Natural killer cell (primary cell): ENCODE data around the gene IL20. TPM values are rescaled to one million over a fixed set of nuclear protein-coding genes. Genes with fewer than 3 reads are reported as not detected.

Experiments used
- ATAC-seq, 3 donors: fragments of 150-1000 bp in 2 of 3; fragments of 200-7000 bp in 1 of 3; cut with Tn5 transposase; 1 replicate in 1 of 3; 2 replicates in 2 of 3; pipeline ENCODE4 v1.10.0; 2021; ENCODE audit warnings: mild to moderate bottlenecking in 2 of 3, moderate library complexity in 2 of 3
- DNase-seq, 2 donors: peaks; one replicate each; pipeline versions ENCODE4 v3.0.0 to v3.0.0-alpha.2; 2013 to 2021; ENCODE audit warnings: mixed read lengths in 1 of 2
- H3K27ac ChIP-seq: one replicate; pipeline ENCODE4 v1.5.1; 2013; ENCODE audit warnings: mild to moderate bottlenecking, low read length
- H3K27me3 ChIP-seq: one replicate; pipeline ENCODE4 v1.6.1; 2013; ENCODE audit warnings: low read length; ENCODE audit not compliant: control insufficient read depth, insufficient read depth
- H3K36me3 ChIP-seq: one replicate; pipeline ENCODE4 v1.6.1; 2013; ENCODE audit warnings: low read length; ENCODE audit not compliant: control insufficient read depth, insufficient read depth
- H3K4me1 ChIP-seq: one replicate; pipeline ENCODE4 v1.6.1; 2013; ENCODE audit warnings: low read length; ENCODE audit not compliant: control insufficient read depth, insufficient read depth
- H3K4me3 ChIP-seq: one replicate; pipeline ENCODE4 v1.5.1; 2013; ENCODE audit warnings: low read length
- H3K9me3 ChIP-seq: one replicate; pipeline ENCODE4 v1.6.1; 2013; ENCODE audit warnings: low read length; ENCODE audit not compliant: control insufficient read depth, insufficient read depth
- H3K27ac Mint-ChIP-seq, 2 donors: one replicate each; pipeline ENCODE4 v1.8.0; 2022; ENCODE audit warnings: mild to moderate bottlenecking in 2 of 2, mixed read lengths in 2 of 2, moderate library complexity in 1 of 2
- H3K27me3 Mint-ChIP-seq, 2 donors: one replicate each; pipeline ENCODE4 v1.8.0; 2022; ENCODE audit warnings: low read depth in 2 of 2, mixed read lengths in 2 of 2
- H3K36me3 Mint-ChIP-seq: one replicate; pipeline ENCODE4 v1.8.0; 2022; ENCODE audit warnings: mixed read lengths
- H3K4me1 Mint-ChIP-seq, 2 donors: one replicate each; pipeline ENCODE4 v1.8.0; 2022; ENCODE audit warnings: mixed read lengths in 2 of 2
- H3K4me3 Mint-ChIP-seq: one replicate; pipeline ENCODE4 v1.8.0; 2022; ENCODE audit warnings: mild to moderate bottlenecking, moderate library complexity, mixed read lengths
- H3K9me3 Mint-ChIP-seq, 2 donors: one replicate each; pipeline ENCODE4 v1.8.0; 2022; ENCODE audit warnings: mixed read lengths in 2 of 2
- WGBS: methylation state at CpG from one replicate; pipeline ENCODE4 v1.1.7; 2013; ENCODE audit warnings: missing lambda C conversion rate; ENCODE audit not compliant: insufficient coverage; 5-methylcytosine and 5-hydroxymethylcytosine counted together
- intact Hi-C: fragments of 100-400 bp; cut with micrococcal nuclease; formaldehyde crosslinking; loops from one replicate; pipeline ENCODE4 v1.14.2; 2022
- total RNA-seq, 4 donors: library from RNA; stranded (reverse); fragments of 120-200 nt in 1 of 4; gene quantifications; one replicate each; pipeline versions ENCODE4 v1.2.3 to v1.2.4, GENCODE V29; 2013 to 2022
- TF ChIP-seq, protein P1 (sequence below): fragments of 200-600 bp; IDR thresholded peaks from one replicate; pipeline ENCODE4 v1.8.0; 2022; ENCODE audit warnings: antibody characterized with exemption

The IL20 gene
- total RNA-seq, 3 donors from 2014 or later (not counting 1 experiment from before 2014, with no cell fraction given) = not detected

DNA sequence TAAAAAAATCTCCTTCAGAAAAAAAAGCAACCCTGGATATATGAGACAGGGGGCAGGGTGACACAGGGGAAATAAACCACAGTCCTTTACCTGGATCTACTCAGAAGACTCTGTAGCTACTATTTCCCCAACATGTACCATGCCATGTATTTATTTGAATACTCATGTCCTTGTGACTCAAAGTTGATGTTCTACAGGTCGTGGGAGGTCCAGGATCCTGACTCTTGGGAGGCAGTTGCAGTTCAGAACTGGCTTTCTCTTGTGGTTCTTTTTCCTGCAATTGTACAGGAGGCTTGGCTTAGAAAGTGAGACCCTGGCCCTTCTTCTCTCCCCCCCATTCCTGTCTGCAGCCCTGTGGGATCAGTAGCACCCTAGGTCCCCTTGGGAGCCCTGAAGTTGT, 26.0 kb downstream of the IL20 start:
- Mint-ChIP-seq H3K4me1 (peaks cover 12 to 13% of the 10 kb centered on the region in 2 donors), H3K36me3 (no peaks in the 10 kb centered on the region), H3K9me3 (no peaks in the 10 kb centered on the region), H3K4me3 (no peak overlapping the region), H3K27ac (no peak overlapping the region), H3K27me3 (peaks cover 0 to 3% of the 10 kb centered on the region in 2 donors)
- no peaks in the 10 kb centered on the region for H3K27me3 ChIP-seq
- TF ChIP-seq, protein P1, sequence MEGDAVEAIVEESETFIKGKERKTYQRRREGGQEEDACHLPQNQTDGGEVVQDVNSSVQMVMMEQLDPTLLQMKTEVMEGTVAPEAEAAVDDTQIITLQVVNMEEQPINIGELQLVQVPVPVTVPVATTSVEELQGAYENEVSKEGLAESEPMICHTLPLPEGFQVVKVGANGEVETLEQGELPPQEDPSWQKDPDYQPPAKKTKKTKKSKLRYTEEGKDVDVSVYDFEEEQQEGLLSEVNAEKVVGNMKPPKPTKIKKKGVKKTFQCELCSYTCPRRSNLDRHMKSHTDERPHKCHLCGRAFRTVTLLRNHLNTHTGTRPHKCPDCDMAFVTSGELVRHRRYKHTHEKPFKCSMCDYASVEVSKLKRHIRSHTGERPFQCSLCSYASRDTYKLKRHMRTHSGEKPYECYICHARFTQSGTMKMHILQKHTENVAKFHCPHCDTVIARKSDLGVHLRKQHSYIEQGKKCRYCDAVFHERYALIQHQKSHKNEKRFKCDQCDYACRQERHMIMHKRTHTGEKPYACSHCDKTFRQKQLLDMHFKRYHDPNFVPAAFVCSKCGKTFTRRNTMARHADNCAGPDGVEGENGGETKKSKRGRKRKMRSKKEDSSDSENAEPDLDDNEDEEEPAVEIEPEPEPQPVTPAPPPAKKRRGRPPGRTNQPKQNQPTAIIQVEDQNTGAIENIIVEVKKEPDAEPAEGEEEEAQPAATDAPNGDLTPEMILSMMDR = no peak
- no peak overlapping the region for H3K27ac ChIP-seq
- no peaks in the 10 kb centered on the region for H3K9me3 ChIP-seq
- no peak overlapping the region for H3K4me3 ChIP-seq
- intact Hi-C loops = no loop called here
- ATAC-seq = no peak
- no peaks in the 10 kb centered on the region for H3K36me3 ChIP-seq
- peaks cover 5% of the 10 kb centered on the region for H3K4me1 ChIP-seq
- no peak for DNase-seq
- WGBS = 65% methylated on average over 1 of the region's 1 CpG

DNA sequence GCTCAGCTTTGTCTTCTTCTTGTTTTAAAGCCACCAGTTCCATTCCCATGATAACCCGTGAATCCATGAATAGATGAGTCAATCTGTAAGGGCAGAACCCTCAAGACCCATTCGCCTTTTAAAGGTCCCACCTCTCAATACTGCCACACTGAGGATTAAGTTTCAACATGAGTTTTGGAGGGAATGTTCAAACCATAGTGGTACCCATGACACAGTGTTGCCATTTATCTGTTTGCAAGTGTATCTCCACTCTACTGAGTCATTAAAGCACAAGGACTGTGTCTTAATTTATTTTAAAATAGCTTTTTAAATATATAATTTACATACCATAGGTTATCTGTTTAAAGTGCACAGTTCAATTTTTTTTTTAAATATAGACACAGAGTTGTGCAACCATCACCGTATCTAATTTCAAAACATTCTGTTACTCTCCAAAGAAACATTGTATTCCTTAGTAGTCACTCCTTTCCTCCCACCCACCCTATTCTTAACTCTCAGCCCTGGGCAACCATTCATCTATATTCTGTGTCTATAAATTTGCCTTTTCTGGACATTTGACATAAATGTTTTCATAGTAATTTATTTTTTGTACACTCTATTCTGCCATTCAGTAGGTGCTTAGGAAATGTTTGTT, 27.0 kb downstream of the IL20 start:
- ATAC-seq (no peak), DNase-seq (no peak)
- Mint-ChIP-seq H3K27me3 (peaks cover 0 to 3% of the 10 kb centered on the region in 2 donors), H3K36me3 (no peaks in the 10 kb centered on the region), H3K4me1 (peaks cover 12 to 13% of the 10 kb centered on the region in 2 donors), H3K27ac (no peak overlapping the region), H3K4me3 (no peak overlapping the region), H3K9me3 (no peaks in the 10 kb centered on the region)
- H3K36me3 ChIP-seq = no peaks in the 10 kb centered on the region
- H3K4me3 ChIP-seq = no peak overlapping the region
- intact Hi-C loops = no loop called here
- H3K27ac ChIP-seq = no peak overlapping the region
- H3K27me3 ChIP-seq = no peaks in the 10 kb centered on the region
- peaks cover 5% of the 10 kb centered on the region for H3K4me1 ChIP-seq
- no peaks in the 10 kb centered on the region for H3K9me3 ChIP-seq
- 91% methylated on average over 2 of the region's 3 CpGs for WGBS
- TF ChIP-seq, protein P1 = no peak

DNA sequence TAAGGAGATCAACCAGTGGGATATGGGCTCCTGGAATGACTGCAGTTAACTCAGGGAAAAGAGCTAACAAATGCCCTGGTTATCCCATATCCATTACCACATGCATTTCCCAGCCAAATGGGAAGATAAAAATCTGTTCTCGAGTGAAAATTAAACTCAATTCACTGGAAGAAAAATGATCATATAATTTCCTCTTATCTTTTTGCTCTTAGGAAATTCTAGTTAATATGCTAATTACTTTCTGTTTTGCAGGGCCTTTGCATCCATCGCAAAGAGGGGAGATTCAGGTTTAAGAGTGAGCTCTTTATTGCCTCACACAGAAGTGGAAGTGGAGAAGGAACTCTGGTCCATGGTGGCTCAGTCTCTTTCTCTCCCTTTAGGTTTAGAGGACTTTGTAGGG, 28.0 kb downstream of the IL20 start:
- DNase-seq = no peak
- Histone ChIP-seq H3K4me1 (peaks cover 5% of the 10 kb centered on the region), H3K4me3 (no peak overlapping the region), H3K36me3 (no peaks in the 10 kb centered on the region), H3K9me3 (no peaks in the 10 kb centered on the region), H3K27ac (no peak overlapping the region), H3K27me3 (no peaks in the 10 kb centered on the region)
- H3K27me3 Mint-ChIP-seq = peaks cover 0 to 3% of the 10 kb centered on the region in 2 donors
- no peak overlapping the region for H3K27ac Mint-ChIP-seq
- ATAC-seq = no peak
- TF ChIP-seq, protein P1 = no peak
- H3K9me3 Mint-ChIP-seq = no peaks in the 10 kb centered on the region
- peaks cover 12 to 13% of the 10 kb centered on the region in 2 donors for H3K4me1 Mint-ChIP-seq
- no peak overlapping the region for H3K4me3 Mint-ChIP-seq
- 78% methylated on average over 1 of the region's 2 CpGs for WGBS
- no peaks in the 10 kb centered on the region for H3K36me3 Mint-ChIP-seq
- intact Hi-C loops = no loop called here

DNA sequence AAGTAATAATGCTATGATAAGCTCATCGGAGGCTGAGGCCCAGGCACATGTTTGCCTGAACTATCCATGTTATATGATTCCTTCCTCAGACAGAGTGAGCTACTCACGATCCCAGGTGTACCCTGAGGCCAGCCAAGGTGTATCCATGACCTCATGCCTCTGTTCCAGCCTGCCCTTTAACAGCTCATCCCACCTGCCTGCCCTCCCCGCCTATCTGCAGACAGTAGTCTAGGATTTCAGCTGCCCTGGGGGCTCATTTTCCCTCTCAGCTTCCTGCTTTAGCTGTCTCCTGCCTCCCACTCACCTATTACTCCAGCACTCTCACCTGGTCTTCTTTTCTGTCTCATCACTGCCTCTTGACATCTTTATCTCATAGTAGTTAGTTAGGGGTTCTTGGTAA, 29.9 kb downstream of the IL20 start:
- DNase-seq = no peak
- H3K4me1 Mint-ChIP-seq = peaks cover 12 to 21% of the 10 kb centered on the region in 2 donors
- no peak for ATAC-seq
- H3K36me3 ChIP-seq = no peaks in the 10 kb centered on the region
- peaks cover 5% of the 10 kb centered on the region for H3K4me1 ChIP-seq
- H3K27ac ChIP-seq = no peak overlapping the region
- no peaks in the 10 kb centered on the region for H3K36me3 Mint-ChIP-seq
- H3K27me3 Mint-ChIP-seq = peaks cover 0 to 3% of the 10 kb centered on the region in 2 donors
- TF ChIP-seq, protein P1 = no peak
- H3K9me3 Mint-ChIP-seq = no peaks in the 10 kb centered on the region
- no peak overlapping the region for H3K4me3 Mint-ChIP-seq
- intact Hi-C loops = no loop called here
- no peak overlapping the region for H3K4me3 ChIP-seq
- no peak overlapping the region for H3K27ac Mint-ChIP-seq
- no peaks in the 10 kb centered on the region for H3K9me3 ChIP-seq
- H3K27me3 ChIP-seq = no peaks in the 10 kb centered on the region
- 96% methylated on average over 3 of the region's 3 CpGs for WGBS
